GM04504 (cell line): ENCODE results near the gene TNFRSF12A.
"Not testable (repeated sequence)": the region's sequence is repeated elsewhere in the genome, so short reads cannot be mapped to it uniquely, and the experiment has no call there.

ENCODE experiments used
- DNase-seq: peaks from one replicate; pipeline ENCODE4 v3.0.0-alpha.2; 2012; ENCODE audit warnings: low read depth

Gene TNFRSF12A

DNA sequence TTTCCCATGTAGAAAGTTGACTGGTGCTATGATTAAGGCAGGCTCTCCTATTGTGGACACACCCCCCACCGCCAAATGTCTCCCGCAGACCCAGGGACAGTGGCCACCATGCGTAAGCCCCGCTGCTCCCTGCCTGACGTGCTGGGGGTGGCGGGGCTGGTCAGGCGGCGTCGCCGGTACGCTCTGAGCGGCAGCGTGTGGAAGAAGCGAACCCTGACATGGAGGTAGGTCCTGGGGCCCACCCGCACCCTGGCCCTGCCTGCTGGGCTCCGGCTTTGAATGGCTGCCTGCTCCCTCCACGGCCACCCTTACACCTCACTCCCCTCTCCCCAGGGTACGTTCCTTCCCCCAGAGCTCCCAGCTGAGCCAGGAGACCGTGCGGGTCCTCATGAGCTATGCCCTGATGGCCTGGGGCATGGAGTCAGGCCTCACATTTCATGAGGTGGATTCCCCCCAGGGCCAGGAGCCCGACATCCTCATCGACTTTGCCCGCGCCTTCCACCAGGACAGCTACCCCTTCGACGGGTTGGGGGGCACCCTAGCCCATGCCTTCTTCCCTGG is 29.8 kb downstream of the TNFRSF12A start:
- no peak for DNase-seq

DNA sequence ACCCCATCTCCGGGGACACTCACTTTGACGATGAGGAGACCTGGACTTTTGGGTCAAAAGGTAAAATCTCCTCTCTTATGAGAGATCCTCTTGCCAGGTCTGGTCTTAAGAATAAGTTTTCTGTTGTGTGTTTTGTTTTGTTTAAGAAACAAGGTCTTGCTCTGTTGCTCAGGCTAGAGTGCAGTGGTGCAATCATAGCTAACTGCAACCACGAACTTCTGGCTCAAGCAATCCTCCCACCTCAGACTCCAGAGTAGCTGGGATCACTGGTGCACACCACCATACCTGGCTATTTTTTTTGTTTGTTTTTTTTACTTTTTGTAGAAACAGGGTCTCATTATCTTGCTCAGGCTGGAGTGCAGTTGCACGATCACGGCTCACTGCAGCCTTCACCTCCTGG is 30.3 kb downstream of the TNFRSF12A start:
- no peak for DNase-seq

DNA sequence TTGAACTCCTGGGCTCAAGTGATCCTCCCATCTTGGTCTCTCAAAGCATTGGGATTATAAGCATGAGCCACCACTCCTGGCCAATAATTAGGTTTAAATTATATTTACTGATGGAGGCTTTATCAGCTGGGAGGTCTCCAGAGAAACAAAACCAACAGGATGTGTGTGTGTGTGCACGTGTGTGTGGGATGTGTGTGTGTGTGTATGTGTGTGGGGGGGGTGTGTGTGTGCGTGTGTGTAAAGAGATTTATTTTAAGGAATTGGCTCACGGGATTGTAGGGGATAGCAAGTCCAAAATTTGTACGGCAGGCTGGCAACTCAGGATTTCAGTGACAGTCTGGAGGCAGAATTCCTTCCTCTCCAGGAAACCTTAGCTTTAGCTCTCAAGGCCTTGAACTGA is 30.8 kb downstream of the TNFRSF12A start:
- DNase-seq: no peak

DNA sequence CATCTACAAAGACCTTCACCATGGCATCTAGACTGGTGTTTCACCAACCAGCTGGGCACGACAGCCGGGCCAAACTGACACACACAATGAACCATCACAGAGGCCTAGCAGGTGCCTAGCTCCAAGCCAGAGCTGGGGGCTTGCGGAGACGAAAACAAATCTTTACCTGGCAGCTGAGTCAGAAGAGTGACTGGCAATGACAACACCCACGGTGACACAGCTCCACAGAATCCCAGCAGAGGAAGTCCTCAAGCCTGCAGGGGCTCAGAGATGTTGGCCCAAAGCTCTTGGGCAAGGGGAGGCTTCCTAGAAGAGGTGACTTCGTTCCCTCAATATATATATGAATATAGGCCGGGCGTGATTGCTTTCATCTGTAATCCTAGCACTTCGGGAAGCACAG is 31.3 kb downstream of the TNFRSF12A start:
- no peak for DNase-seq

DNA sequence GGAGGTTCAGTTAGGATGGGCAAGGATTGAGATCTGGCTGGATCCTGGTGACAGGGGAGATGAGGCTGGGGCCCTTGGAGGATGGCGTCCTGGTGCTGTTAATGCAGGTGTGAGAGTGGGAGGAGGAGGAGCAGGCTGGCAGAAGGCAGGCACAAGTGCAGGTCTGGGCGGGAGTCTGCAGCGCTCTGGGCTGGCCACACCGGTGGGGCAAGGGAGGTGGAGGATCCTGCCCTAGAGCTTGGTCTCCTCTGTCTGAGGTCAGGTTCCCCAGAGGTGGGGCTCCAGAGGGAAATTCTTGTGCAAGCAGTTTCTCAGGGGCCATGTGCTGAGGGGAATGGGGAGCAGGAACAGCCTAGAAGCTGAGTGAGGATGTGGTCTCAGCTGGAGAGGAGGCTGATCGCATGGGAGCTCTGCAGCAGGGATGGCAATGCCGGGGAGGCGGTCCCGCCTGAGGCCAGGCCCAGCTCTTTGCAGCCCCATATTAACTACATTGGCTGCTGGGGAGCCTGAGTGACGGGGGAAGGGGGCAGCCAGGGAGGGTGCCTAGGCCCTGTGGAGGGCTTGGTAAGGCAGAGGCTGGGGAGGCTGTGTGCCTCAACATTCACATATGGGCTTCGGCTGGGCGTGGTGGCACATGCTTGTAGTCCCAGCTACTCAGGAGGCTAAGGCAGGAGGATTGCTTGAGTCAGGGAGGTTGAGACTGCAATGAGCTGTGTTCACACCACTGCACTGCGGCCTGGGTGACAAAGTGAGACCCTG is 32.6 kb downstream of the TNFRSF12A start:
- not testable (repeated sequence) for DNase-seq

DNA sequence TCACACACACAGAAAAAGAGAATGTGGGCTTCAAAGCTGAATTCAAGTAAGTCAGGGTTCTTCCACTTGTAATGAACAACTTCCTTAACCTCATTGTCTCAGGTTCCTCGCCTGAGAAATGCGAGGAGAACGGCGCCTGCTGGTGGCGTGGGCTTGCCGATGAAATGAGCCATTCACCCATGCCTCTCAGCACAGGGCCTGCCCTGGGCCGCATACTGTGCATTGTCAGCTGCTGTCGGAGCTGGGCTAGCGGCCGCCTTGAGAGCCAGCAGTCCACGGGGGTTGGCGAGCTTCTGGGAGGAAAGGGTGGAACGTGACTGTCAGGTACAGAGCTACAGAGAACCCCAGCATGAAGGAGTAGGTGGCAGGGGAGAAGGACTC is 33.2 kb downstream of the TNFRSF12A start:
- DNase-seq: not testable (repeated sequence)

DNA sequence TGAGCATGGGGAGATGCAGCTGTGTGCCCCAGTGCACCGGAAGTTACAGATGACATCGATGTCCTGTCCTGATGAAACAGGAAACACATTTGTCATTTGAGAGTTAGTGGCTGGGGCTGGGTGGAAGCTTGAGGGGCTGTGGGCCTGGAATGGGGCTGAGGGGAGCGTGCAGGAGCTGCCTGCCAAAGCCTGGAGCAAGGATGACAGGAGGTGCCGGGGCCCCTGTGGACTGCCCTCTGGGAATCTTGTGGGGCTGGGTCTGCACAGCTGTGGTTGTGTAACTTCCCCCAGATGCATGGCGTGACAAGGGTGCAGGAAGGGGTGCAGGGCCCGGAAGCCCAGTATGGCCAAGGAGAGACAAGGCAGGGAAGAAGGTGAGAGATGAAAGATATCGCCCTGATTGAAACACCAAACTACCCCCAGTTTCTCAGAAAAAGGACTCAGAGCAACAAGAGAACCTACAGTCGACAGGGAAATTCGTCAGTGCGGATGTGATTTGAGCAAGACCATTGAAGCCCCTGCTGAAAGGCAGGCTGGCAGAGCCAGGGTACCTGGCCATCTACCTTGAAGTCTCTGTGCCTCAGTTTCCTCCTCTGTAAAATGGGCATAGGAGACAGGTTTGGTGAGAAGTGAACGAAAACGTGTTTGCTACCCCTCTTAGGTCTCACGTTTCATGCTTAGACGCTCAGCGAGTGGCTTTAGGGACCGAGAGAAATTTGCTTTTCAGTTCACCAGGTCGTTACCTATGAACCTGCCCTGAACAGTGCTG is 35.0 kb downstream of the TNFRSF12A start:
- DNase-seq: no peak

DNA sequence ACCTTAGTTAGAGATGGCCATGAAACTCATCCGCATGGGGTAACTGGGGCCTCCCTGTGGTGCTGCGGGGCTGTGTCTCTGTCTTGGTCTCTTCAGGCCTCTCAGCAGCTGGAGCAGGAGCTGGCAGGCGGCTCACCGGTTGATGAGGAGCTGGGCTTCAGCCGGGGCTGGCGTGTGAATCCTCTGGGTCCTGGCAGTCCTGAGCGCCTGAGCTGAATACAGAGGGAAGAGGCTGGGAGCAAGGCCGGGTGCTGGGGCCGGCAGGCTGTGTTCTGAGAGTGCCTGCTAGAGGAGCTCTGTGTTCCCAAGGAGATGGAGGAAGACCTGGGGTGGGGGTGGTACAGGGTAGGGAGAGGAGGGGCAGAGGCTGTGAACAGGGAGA is 35.6 kb downstream of the TNFRSF12A start:
- not testable (repeated sequence) for DNase-seq

DNA sequence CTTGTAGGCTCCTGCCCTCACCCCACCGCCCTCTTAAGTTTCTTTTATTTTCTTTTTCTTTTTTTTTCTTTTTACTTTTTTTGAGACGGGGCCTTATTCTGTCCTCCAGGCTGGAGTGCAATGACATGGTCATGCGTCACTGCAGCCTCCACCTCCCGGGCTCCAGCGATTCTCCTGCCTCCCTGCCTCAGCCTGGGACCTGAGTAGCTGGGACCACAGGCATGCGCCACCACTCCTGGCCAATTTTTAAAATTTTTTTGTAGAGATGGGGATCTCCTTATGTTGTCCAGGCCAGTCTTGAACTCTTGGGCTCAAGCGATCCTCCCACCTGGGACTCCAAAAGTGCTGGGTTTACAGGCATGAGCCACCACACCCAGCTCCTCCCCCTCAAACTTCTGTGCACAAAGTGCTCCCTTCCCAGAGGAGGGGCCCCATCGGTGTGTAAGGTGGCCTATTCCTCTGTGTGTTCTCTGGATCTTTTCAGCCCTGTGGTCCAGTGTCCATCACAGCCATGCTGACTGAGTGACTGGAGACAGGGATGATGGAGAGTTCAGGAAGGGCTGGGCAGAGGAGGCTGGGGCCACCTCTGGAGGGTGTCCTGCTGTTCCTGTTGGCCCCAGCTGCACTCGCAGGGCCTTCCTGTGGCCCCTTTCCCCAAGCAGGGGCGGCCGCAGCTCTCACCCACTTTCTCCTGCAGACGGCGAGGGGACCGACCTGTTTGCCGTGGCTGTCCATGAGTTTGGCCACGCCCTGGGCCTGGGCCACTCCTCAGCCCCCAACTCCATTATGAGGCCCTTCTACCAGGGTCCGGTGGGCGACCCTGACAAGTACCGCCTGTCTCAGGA is 36.4 kb downstream of the TNFRSF12A start:
- no peak for DNase-seq

DNA sequence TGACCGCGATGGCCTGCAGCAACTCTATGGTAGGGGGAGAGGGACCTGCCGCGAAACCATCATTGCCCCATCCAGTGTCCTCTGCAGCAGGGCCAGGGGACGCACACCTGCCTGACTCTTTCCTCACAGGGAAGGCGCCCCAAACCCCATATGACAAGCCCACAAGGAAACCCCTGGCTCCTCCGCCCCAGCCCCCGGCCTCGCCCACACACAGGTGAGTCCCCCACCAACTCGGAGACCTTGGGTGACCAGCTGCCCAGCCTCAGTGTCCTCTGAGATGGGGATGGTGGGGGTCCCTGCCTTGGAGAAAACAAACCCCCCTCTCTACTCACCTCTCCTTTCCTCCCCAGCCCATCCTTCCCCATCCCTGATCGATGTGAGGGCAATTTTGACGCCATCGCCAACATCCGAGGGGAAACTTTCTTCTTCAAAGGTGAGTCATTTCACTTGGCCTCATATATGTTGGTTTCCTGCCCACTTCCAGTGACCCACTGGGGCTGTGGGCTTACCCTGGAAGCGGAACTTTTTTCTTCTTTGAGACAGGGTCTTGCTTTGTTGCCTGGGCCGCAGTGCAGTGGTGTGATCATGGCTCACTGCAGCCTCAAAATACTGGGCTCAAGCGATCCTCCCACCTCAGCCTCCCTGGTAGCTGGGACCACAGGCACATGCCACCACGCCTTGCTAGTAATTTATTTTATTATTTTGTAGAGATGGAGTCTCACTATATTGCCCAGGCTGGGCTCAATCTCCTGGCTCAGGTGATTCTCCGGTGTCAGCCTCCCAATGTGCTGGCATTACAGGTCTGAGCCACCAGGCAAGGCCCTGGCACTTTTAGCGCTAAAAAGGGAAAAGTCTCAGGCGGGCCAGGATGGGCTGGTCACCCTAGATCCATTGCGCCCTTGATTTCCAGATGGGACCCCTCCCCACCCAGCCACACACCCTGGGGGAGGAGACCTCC is 37.3 kb downstream of the TNFRSF12A start:
- DNase-seq: no peak

DNA sequence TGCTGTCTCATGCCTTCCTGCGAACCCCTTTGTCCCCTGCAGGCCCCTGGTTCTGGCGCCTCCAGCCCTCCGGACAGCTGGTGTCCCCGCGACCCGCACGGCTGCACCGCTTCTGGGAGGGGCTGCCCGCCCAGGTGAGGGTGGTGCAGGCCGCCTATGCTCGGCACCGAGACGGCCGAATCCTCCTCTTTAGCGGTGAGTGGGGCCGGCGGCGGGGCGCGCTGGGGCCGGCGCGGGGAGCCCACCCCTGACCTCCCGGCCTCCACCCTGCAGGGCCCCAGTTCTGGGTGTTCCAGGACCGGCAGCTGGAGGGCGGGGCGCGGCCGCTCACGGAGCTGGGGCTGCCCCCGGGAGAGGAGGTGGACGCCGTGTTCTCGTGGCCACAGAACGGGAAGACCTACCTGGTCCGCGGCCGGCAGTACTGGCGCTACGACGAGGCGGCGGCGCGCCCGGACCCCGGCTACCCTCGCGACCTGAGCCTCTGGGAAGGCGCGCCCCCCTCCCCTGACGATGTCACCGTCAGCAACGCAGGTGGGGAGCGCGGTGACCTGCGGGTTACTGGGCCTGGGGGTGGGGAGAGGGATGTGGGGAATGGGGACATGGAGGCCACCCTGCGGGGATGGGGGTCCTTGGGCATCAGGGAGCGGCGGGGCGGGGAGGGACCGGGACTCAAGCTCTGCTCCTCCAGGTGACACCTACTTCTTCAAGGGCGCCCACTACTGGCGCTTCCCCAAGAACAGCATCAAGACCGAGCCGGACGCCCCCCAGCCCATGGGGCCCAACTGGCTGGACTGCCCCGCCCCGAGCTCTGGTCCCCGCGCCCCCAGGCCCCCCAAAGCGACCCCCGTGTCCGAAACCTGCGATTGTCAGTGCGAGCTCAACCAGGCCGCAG is 38.2 kb downstream of the TNFRSF12A start:
- no peak for DNase-seq

DNA sequence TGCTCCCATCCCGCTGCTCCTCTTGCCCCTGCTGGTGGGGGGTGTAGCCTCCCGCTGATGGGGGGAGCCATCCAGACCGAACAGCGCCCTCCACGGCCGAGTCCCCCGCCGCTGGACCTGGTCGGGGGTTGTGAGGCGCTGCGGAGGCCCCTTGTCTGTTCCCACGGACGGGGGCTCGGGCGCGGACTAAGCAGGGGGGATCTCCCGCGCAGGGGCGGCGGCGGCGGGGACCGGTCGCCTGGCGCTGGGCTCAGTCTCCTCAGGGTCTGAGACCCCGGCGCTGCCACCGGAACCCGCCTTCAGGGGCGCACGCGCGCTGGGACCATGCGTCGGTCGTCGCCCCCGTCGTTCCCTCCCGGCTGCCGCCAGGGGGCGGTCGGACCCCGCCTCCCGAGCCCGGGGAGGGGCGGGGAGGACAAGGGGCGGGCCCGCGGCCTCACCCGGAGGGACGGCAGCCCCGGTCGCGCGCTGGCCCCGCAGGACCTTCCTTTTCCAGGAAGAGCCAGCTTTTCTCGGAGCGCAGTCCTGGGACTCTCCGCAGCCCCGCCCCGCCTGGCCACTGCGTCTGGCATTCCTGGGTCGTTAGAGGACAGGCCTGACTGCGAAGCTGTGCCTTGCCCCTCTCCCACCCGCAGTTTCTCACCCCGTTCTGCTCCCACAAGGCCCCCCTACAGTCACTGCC is 39.0 kb downstream of the TNFRSF12A start:
- peak; percentile 74 for DNase-seq

DNA sequence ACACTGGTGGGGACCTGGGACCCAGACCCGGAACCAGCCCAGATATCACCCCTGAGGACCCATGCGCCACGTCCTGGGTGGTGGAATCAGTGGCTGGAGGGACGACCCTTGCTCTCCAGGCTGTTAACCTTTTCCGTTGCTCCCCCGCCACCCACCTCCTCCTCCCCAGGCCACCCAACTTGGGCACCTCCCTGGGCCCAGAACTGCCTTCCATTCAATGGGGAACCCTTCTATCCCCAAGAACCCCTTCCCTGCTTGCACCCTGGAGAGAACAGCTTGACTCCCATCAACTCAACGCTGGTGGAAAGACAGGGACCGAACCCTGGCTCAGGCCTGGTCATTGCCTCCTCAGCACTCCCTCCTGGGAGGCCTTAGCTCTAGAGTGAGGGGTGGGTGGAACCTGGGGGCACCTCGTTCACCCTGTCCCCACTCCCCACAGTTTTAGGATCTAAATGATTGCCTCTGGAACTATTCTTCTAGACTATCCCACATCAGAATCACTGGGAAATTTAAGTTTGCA is 39.6 kb downstream of the TNFRSF12A start:
- no peak for DNase-seq

DNA sequence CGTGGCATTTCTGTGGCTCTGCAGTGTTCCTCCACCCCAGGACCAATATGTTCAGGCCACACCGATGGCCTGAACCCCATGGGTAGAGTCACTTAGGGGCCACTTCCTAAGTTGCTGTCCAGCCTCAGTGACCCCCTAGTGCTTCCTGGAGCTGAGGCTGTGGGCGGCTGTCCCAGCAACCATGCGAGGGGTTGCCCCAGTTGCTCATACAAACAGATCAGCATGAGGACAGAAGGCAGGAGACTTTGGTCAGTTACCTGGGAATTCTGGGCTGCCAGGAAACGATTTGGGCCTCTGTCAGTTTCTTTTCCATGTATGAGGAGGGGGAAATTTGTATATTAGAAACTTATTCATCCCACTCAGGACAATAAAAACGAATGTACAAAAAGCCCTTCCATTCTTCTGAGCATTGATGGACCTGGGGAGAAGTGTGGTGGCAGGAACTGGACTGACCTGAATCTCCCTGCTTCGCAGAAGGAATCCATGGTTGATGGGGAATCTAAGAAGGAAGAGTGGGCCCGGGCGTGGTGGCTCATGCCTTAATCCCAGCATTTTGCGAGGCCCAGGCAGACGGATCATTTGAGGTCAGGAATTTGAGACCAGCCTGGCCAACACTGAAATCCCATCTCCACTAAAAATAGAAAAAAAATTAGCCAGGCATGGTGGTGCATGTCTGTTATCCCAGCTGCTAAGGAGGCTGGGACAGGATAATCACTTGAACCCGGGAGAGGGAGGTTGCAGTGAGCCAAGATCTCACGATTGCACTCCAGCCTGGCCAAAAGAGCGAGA is 40.4 kb downstream of the TNFRSF12A start:
- DNase-seq: no peak

DNA sequence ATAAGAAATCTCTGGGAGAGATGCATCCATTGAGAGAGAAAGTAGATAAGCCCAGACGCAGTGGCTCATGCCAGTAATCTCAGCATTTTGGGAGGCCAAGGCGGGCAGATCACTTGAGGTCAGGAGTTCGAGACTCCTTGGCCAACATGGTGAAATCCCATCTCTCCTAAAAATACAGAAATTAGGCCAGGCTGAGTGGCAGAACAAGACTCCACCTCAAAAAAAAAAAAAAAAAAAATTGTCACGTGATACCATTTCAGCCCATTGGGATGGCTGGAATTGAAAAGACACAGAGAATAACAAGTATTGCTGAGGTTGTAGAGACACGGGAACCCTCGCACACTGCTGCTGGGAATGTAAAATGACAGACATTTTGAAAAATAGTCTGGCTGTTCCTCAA is 42.4 kb downstream of the TNFRSF12A start:
- DNase-seq: no peak

DNA sequence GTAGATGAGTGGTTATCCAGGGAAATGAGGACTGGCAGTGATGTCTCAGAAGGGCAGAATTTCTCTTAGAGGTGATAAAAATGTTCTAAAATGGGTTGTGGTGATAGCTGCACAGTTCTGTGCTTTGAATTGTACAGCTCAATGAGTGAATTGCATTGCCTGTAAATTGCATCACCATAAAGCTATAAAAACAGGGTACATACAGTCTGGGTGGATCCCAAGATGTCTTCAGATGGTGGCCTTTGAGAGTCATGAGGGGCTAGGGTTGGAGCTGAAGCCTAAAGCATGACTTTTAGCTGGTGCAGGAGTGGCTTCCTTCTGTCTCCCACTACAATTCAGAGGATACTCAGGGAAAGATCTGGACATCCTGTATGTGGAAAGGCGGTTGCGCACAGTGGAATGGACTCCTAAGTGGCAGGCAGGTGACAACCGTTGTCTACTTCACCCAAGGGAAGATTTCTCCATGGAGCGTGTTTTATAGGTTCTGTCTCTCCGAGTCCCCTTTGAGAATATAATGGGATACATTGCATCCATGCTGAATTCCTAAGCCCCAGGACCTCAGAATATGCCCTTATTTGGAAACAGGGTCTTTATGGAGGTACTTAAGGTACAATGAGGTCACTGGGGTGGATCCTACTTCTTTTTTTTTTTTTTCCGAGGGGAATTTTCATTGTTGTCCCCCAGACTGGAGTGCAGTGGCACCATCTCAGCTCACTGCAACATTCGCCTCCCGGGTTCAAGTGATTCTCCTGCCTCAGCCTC is 43.6 kb downstream of the TNFRSF12A start:
- no peak for DNase-seq

DNA sequence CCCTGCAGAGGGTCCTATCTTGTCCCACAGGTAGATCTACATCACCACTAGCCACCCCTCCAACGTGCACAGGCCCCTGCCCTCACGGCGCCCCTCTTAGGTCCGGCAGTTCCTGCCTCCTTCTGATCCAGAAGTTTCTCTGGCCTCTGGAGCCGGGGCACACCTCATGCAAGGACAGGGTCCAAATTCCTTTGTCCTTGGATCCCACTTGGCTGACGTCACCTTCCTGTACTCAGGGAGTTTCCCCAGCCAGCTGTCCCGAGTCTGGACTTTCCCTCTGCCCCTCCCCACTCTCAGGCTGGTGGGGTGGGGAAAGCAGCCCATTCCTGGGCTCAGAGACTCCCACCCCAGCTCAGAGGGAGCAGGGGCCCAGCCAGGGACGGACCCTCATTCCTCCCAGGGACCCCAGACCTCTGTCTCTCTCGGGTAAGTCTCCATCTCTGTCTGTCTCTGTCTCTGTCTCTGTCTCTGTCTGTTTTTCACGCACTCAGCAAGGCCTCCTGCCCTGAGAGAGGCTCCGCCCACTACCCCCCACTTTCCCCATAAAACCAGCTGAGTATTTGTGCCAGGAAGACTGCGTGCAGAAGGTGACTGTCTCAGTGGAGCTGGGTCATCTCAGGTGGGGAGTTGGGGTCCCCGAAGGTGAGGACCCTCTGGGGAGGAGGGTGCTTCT is 45.0 kb downstream of the TNFRSF12A start, which contains the start of gene IL32:
Gene IL32 (plus strand): TSS at position 572 of the 673 bp plus-strand sequence. CDS start 172 bp downstream, outside the sequence.
- DNase-seq: peak; percentile 46
